GM21529 (cell line): ENCODE data around the gene ZNF329.
"Not testable (repeated sequence)": the region's sequence is repeated elsewhere in the genome, so short reads cannot be mapped to it uniquely, and the experiment has no call there.

Experiments used
- ATAC-seq: cut with Tn5 transposase; IDR thresholded peaks from one replicate; pipeline ENCODE4 v1.9.1; 2021; ENCODE audit not compliant: unreplicated experiment

The ZNF329 gene

GRCh38 chr19:58150328-58150921 lies at the start of gene ZNF329:
Gene ZNF329 (minus strand): TSS chr19:58150789. CDS start chr19:58129503, 21,286 bp downstream.
- ATAC-seq: peak; percentile 53

GRCh38 chr19:58196901-58197616 lies 46.5 kb upstream of the ZNF329 start:
- ATAC-seq: no peak

GRCh38 chr19:58183817-58184215 lies 33.2 kb upstream of the ZNF329 start:
- ATAC-seq: no peak

GRCh38 chr19:58182989-58183816 lies 32.6 kb upstream of the ZNF329 start, which contains the start of gene ZNF274:
Gene ZNF274 (plus strand): TSS chr19:58183061. CDS start chr19:58183966, 905 bp downstream.
- peak; percentile 90 for ATAC-seq

- no peak for ATAC-seq
Measured at GRCh38 chr19:58182577-58182988, 32.0 kb upstream of the ZNF329 start.

- no peak for ATAC-seq
Measured at GRCh38 chr19:58181902-58182576, 31.4 kb upstream of the ZNF329 start.

GRCh38 chr19:58170860-58171259 lies 20.3 kb upstream of the ZNF329 start:
- no peak for ATAC-seq

GRCh38 chr19:58166708-58167280 lies 16.2 kb upstream of the ZNF329 start:
- ATAC-seq: no peak

GRCh38 chr19:58166268-58166667 lies 15.7 kb upstream of the ZNF329 start:
- no peak for ATAC-seq

GRCh38 chr19:58157045-58157728 lies 6.6 kb upstream of the ZNF329 start:
- no peak for ATAC-seq

GRCh38 chr19:58154679-58155648 lies 4.4 kb upstream of the ZNF329 start:
- peak; percentile 66 for ATAC-seq

- no peak for ATAC-seq
Measured at GRCh38 chr19:58154287-58154678, 3.7 kb upstream of the ZNF329 start.

- ATAC-seq: no peak
Measured at GRCh38 chr19:58153386-58153785, 2.8 kb upstream of the ZNF329 start.

- not testable (repeated sequence) for ATAC-seq
Measured at GRCh38 chr19:58147475-58147874, 3.1 kb downstream of the ZNF329 start.

GRCh38 chr19:58145849-58146248 lies 4.7 kb downstream of the ZNF329 start:
- ATAC-seq: no peak

GRCh38 chr19:58134244-58134643 lies 16.3 kb downstream of the ZNF329 start:
- no peak for ATAC-seq

- no peak for ATAC-seq
Measured at GRCh38 chr19:58129284-58129683, 21.3 kb downstream of the ZNF329 start.

- ATAC-seq: no peak
Measured at GRCh38 chr19:58128041-58128685, 22.4 kb downstream of the ZNF329 start.

GRCh38 chr19:58123354-58123753 lies 27.2 kb downstream of the ZNF329 start:
- ATAC-seq: no peak
